HG03439 (cell line): ENCODE measurements around the gene IMP4.

Experiments
- ATAC-seq: cut with Tn5 transposase; IDR thresholded peaks from one replicate; pipeline ENCODE4 v1.9.1; 2021; ENCODE audit warnings: mild to moderate bottlenecking, moderate library complexity; ENCODE audit not compliant: unreplicated experiment

Gene IMP4

DNA sequence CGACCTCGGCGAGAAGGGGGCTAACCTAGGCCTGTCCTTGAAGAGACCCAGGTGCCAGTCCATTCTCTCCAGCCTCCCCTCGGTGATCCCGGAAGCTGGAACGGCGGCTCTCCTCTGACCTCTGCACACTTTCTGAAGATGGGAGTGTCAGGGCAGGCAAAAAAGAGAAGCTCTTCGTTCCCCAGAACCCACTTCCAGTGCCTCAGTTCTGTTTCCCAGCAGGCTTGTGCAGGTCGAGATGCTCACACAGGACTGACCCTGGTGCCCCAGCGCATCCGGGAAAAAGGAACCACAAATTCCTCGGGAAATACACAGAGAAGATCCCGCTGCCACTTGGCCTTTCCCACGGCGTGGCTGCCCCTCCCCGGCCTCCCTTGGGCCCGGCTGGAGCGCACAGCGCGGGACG lies 12.5 kb downstream of the IMP4 start:
- no peak for ATAC-seq

DNA sequence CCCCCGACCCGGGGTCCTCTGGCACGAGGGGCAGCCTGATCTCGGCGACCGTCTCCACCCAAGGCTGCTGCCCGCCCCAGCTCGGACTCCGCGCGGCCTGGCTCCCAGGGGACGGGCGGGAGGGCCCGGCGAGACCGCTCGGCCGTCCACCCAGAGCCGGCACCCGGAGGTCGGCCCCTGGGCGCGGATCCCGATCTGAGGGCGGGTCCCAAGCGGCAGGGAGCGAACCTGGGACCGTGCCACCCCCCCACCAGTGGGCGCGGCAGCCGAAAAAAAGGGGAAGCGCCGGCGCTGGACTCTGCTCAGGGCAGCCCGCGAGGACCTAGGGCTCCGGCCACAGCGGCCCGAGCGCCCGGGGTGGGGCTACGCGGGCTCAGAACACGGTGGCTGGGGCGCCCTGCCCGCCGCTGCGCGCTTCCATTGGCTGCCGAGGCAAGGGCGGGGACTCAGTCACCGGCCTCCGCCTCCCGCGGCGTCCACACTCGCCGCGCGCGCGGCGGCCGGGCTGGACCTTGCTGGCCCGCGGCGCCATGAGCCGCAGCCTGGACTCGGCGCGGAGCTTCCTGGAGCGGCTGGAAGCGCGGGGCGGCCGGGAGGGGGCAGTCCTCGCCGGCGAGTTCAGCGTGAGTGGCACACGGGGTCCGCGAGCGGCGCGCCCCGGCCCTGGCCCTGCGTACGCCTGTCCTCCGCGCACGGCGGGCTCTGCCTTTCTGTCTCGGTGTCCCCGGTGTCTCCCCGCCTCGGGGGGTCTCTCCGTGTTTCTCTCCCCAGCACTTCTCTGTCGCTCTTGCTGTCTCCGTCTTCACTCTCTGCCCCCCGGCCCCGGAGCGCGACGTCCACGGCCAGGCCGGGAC lies 13.1 kb downstream of the IMP4 start, which contains the start of gene PTPN18:
Gene PTPN18 (plus strand): TSS at position 479 of the 854 bp plus-strand sequence. CDS start 52 bp downstream, at position 531.
- peak; percentile 92 for ATAC-seq

DNA sequence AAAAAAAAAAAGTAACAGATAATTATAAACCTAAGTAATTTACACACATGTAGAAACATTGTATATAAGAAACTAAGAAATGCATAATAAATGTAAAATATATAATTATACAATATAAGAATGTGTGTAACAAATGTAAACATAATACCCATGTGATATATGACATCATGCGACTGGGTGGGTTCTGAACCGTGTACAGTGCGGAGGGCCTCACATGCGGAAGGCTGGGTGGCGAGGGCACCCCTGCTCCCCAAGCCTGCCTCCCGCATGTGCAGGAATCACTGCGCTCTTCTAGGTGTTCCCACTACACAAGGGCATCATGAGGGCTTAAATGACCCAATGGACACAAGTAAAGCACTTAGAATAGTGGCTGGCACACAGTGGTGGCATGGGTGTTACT lies 15.2 kb downstream of the IMP4 start:
- ATAC-seq: no peak

DNA sequence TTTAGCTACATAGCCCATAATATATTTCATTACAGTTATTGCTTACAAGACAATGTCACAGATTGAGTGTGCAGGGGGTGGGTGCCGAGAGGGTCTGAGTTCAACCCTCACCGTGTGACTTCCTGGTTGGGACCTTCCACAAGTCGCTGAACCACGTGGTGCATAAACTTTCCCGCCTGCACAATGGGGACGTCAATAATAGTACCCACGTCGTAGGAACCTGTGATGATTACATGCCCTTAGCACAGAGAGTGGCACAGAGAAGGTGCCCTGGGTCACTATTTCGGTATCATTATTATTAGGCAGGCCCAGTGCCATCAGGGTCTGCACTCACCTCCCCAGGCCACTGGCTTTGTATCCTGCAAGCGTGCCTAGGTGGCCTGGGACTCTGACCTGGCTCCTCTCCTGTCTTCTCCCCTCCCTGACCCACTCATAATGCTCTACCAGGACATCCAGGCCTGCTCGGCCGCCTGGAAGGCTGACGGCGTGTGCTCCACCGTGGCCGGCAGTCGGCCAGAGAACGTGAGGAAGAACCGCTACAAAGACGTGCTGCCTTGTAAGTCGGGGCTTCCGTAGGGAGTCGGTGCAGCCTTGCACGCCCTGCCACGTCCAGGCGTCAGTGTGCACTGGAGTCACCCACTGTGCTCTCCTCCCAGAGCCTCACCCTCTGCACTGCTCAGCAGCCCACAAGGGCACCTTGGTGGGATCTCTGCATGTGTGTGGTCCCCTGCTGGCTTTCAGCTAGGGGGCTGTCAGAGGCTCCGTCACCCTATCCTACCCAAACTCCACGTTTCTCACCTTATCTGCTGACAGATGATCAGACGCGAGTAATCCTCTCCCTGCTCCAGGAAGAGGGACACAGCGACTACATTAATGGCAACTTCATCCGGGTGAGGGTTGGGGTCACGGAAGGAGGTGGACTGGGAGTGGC lies 16.0 kb downstream of the IMP4 start:
- no peak for ATAC-seq

DNA sequence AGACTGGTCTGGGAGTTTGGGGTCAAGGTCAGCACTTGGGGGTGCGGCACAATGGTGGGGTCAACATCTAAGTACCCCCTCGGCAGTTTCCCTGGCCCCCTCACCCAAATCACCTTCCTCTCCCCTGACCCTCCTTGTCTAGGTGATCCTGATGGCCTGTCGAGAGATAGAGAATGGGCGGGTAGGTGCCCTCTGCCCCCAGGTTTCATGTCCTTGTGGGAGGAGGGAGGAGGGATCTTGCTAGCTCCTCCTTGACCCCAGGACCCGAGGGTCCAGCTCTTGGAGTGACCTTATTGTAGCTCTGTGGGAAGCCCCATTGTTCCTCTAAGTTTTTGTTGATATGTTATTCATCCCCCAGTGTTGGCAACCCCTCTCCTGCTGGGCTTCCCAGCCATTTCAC lies 16.8 kb downstream of the IMP4 start:
- no peak for ATAC-seq

DNA sequence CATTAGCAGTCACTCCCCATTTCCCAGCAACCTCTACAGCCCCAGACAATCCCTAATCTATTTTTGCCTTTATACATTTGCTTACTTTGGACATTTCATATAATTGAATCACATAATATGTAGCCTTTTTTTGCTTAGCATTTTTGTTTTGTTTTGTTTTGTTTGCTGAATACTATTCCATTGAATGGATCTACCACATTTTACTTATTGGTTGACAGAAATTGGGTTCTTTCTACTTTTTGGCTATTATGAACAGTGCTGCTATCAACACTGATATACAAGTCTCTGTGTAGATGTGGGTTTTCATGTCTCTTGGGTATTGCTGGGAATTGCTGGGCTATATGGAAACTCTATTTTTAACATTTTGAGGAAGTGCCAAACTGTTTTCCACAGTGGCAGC lies 20.8 kb downstream of the IMP4 start:
- no peak for ATAC-seq

DNA sequence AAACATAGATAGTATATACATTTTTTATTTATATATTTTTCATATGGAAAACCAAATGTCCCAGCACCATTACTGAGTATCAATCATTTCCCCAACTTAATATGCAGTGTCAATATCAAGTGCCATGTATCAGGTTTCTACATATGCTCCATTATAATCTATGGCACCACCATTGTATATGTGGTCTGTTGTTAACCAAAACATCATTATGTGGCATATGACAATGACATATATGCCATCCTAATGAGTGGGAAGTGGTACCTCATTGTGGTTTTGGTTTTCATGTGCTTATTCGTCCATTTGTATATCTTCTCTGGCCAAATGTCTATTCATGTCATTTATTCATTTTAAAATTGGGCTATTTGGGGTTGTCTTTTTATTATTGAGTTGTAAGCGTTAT lies 22.4 kb downstream of the IMP4 start:
- ATAC-seq: no peak

DNA sequence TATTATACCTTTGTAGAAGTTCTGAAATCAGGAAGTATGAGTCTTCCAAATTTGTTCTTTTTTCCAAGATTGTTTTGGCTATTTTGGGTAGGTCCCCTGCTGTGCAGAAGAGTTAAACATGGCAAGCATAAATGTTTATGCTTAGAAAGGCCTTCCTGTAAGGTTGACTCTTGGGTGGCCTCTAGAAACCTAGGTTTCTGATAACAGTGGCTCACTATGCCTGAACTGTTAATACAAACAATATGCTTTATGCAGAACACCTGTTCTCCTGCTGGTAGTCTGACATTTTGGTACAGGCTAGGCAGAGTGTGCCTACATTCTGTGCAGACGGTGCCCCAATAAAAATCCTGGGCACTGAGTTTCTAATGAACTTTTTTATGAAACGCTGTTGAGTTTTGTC lies 23.3 kb downstream of the IMP4 start:
- no peak for ATAC-seq

DNA sequence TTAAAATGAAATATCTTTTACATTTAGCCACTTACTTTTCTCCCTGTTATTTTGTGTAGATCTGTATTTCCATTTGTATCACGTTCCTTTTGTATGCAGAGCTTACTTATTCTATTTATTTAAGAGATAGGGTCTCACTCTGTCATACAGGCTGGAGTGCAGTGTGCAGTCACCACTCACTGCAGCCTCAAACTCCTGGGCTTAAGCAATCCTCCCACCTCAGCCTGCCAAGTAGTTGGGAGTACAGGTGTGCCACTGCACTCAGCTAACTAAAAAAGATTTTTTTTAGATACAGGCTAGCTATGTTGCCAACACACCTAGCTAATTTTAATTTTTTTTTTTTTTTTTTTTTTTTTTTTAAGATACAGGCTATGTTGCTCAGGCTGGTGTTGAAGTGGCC lies 24.0 kb downstream of the IMP4 start:
- ATAC-seq: no peak

DNA sequence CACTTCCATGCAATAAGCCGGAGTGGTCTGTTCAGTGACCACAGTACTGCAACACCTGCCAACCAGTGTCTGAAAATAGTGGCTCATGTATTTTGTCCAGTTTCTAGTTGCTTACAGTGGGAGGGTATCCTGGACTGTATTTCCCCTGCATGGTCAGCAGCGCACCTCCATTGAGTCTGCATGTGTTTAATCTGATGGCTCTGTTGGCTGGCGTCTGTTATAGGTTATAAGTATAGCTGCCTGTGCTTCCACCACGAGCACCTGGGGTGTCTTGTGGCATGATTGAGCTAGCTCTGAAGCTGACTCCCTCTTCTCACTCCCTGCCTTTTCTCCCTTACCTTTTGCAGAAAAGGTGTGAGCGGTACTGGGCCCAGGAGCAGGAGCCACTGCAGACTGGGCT lies 26.1 kb downstream of the IMP4 start:
- no peak for ATAC-seq

DNA sequence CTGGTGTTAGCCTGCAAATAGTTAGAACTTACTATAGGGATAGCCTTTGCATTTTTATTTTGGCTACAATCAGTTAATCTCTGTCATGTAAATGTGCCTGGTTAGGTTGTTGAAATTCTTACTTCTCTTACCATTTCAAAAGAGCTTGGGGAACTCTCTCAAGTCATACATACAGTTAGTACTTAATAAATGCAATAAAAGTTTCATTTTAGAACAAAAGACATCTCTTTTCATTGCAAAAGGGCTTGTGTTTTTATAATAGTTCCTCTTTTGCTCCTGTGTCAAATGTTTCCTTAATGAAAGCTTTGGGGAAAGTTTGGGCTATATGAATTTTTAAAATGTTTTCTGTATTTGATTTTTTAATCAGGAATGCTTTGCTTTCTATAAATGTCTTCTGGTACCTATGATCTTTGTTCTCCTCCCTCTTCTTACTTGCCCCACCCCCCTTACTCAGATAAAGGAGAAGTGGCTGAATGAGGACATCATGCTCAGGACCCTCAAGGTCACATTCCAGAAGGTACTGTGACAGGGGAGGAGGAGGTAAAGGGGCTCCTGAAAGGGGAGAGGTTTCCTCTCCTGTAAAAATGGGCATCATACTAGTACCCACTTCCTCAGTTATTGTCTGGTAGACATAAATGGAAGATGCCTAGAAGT lies 26.7 kb downstream of the IMP4 start:
- no peak for ATAC-seq

DNA sequence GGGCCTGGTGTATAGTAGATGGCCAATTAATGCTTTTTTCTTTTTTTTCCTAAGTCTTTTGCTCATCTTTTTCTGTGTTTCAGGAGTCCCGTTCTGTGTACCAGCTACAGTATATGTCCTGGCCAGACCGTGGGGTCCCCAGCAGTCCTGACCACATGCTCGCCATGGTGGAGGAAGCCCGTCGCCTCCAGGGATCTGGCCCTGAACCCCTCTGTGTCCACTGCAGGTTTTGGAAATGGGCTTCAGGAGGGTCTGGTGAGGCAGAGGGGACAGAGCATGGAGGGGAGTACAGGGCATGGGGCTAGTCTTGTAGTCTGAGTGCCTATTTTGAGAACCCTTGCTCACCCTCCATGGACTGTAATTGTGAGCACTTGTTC lies 27.3 kb downstream of the IMP4 start:
- ATAC-seq: no peak

DNA sequence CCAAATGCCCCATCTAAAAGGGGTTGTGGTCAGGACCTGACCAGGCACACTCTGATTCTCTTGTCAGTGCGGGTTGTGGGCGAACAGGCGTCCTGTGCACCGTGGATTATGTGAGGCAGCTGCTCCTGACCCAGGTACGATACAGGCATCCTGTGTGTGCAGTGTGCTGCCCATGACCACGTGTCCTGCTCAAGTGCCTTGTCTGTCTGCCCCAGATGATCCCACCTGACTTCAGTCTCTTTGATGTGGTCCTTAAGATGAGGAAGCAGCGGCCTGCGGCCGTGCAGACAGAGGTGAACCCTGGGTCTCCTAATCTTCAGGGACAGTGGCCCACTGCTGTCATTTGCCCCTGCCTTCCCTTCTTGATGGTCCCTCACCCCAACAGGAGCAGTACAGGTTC lies 27.8 kb downstream of the IMP4 start:
- ATAC-seq: no peak

DNA sequence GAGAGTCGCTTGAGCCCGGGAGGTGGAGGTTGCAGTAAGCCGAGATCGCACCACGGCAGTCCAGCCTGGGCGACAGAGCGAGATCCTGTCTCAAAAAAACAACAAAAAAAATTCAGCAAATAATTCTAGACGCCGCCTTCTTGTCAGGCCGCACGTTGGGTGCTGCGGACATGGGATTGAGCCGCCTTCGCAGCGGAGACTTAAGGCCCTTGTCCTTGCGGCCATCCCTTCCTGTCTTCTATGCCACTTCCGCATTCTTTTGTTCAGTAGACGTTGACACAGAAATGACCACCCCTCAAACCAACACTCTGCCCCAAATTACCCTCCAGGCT lies 29.0 kb downstream of the IMP4 start:
- peak; percentile 27 for ATAC-seq

DNA sequence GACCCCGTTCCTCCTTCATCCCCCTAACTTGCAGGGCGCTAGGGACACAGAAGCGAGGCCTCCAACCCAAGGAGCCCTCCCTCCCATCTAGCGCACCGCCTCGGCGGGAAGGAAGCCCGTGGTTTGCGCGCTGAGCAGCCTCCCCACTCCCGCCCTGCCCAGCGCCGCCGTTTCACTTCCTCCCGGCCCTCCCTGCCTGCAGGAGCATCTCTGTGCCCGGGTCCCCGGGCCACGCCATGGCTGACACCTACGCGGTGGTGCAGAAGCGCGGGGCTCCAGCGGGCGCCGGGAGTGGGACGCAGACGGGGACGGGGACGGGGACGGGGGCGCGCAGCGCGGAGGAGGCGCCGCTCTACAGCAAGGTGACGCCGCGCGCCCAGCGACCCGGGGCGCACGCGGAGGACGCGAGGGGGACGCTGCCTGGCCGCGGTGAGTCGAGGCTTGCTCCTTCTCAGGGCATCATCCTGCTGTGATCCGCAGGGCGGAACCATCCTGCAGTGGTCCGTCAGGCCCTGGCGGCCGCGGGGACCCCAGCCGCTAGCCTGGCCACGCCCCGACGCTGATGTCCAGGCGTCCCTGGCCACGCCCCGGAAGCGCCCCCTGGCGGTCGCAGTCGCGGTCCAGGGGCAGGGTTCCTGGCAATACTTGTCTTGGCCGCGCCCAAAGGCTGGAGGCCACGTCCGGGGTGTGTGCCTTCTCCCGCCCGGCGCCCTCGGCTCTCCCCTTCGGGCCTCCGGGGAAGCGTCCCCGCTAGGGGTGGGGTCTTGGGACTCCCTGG lies 29.5 kb downstream of the IMP4 start:
- peak; percentile 76 for ATAC-seq

DNA sequence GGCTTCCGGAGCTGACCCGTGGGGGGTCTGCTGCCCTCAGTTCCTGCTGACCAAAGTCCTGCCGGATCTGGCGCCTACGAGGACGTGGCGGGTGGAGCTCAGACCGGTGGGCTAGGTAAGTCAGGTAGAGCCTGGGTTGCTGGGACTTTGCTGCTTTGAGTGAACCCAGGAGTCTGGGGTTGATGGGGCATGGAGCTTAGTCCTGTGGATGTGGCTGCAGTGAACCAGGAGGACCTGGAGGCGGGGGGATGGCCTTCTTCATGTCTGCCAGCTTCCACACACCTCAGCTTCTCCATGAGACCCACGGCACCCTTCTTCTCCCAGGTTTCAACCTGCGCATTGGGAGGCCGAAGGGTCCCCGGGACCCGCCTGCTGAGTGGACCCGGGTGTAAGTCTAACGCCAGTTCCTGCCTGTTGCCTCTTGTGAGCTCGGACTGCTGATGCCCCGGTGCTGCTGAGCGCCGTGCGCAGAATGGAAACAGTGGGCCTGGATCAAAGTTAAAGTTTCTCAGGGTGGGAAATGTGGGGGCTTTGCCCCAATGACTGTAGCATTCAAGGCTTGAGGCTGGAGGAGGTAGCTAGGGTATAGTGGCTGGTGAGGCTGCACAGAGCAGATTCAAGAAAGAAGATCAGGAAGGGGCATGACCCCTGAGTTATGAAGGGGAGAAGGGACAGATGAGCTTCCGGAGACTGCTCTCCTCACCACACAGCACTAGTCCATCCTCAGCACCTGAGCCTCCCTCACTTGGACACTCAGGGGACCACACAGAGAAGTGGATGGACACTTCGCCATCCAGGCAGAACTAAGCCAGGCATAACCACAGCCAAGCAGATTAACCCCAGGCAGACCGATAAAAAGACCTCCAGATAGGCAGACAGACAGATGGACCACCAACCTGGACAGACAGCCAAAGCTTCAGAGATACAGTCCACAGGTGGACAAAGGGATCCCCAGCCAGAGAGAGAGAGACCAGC lies 30.4 kb downstream of the IMP4 start:
- ATAC-seq: peak; percentile 1

DNA sequence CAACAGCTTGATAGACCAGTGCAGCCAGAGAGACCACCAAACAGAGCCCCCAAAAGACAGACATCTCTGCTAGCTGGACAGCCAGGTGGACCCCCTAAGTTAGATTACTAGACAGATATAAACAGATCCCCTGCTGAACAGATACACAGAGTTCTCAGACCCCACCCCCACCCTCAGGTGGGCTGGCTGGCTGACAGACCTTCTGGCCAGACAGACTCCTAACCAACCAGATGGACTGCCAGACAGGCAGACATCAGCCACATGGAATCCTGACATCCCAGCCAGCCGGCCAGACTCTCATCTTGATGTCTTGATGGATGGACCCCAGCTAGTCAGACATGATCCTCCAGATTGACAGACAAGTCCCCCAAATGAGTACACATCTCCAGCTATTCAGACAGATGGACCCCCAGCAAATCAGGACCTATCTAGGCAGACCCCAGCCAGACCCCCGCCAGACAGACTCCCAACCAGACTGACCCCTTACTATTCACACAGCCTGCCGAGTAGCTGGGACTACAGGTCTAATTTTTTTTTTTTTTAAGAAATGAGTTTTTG lies 31.2 kb downstream of the IMP4 start:
- ATAC-seq: no peak

DNA sequence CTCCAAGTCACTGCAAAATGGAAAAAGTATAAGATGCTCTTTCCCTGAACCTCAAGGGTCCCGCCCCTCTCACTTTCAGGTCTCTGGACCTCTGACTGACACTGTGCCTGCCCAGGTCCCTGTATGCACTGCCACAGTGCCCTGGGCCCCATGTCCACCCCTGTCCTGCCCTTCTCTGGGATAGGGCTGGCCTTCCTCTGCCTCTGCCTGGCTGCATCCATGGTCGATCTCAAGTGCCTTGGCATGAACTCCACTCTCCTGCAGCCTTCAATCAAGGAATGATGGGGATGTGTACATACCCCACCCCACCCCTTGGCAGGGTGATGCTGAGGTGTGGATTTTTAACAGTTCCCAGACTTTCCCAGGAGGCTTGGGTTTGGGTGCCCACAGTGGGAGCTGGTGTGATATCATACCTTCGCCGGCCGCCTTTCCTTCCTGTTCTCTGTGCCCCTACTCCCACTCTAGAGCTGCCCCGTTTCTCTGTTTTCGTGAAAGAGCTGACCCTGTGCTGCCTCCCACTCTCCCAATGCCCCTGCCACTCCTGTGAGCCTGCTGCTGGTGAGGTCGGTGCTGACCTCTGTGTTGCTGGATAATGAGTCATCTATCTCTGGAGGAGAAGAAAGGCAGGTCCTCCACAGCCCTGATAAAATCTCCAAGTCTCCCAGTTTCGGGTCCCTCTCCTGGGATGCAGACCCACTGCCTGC lies 32.0 kb downstream of the IMP4 start:
- no peak for ATAC-seq
